ENCODE measurements around the gene ZNF280B.
"Not testable (repeated sequence)": the region's sequence is repeated elsewhere in the genome, so short reads cannot be mapped to it uniquely, and the experiment has no call there.

GRCh38 chr22:22532547-22533071 is 24.1 kb upstream of the ZNF280B start:
- TF ChIP-seq, protein P1, sequence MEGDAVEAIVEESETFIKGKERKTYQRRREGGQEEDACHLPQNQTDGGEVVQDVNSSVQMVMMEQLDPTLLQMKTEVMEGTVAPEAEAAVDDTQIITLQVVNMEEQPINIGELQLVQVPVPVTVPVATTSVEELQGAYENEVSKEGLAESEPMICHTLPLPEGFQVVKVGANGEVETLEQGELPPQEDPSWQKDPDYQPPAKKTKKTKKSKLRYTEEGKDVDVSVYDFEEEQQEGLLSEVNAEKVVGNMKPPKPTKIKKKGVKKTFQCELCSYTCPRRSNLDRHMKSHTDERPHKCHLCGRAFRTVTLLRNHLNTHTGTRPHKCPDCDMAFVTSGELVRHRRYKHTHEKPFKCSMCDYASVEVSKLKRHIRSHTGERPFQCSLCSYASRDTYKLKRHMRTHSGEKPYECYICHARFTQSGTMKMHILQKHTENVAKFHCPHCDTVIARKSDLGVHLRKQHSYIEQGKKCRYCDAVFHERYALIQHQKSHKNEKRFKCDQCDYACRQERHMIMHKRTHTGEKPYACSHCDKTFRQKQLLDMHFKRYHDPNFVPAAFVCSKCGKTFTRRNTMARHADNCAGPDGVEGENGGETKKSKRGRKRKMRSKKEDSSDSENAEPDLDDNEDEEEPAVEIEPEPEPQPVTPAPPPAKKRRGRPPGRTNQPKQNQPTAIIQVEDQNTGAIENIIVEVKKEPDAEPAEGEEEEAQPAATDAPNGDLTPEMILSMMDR (IDR thresholded peaks at IDR 0.05; ENCODE audit: low read length) = not testable (repeated sequence)
- TF ChIP-seq EZH2 (IDR thresholded peaks at IDR 0.05; ENCODE audit: borderline replicate concordance, low read length) = not testable (repeated sequence)

All from OCI-LY1 (cell line).